Vagina (tissue), 2 donors: ENCODE results near the gene ANKRD53.

Source experiments
- CTCF ChIP-seq, 3 experiments: fragments of 450-650 bp in 2 of 3; fragments of 200-600 bp in 1 of 3; sonication (generic) in 1 of 3; IDR thresholded peaks; one replicate each; pipeline ENCODE4 v1.5.1; 2017 to 2019; ENCODE audit warnings: antibody characterized with exemption in 3 of 3, mild to moderate bottlenecking in 2 of 3, moderate library complexity in 2 of 3
- POLR2A ChIP-seq, 2 donors: fragments of 450-650 bp; IDR thresholded peaks; one replicate each; pipeline ENCODE4 v1.6.1; 2017; ENCODE audit warnings: antibody characterized with exemption in 2 of 2, mild to moderate bottlenecking in 2 of 2, moderate library complexity in 2 of 2

- no peak for TF ChIP-seq CTCF (IDR thresholded peaks at IDR 0.05)
- TF ChIP-seq POLR2A (IDR thresholded peaks at IDR 0.05), result no peak
These were observed 17.4 kb upstream of the ANKRD53 start for GRCh38 chr2:70960833-70961647.
